Gastroesophageal sphincter (tissue), 3 donors: Measurements from ENCODE around the gene ACBD5.

Source experiments
- CTCF ChIP-seq, 4 experiments: fragments of 200-600 bp in 2 of 4; fragments of 450-650 bp in 2 of 4; sonication (generic) in 1 of 4; IDR thresholded peaks; one replicate each; pipeline ENCODE4 v1.5.1; 2017 to 2019; ENCODE audit warnings: antibody characterized with exemption in 4 of 4, mild to moderate bottlenecking in 2 of 4, moderate library complexity in 2 of 4
- EP300 ChIP-seq: sonication (generic); formaldehyde crosslinking; IDR thresholded peaks from one replicate; pipeline ENCODE4 v1.6.1; 2017; ENCODE audit warnings: antibody characterized with exemption, mild to moderate bottlenecking
- POLR2AphosphoS5 ChIP-seq: sonication (generic); formaldehyde crosslinking; IDR thresholded peaks from one replicate; pipeline ENCODE4 v1.6.1; 2017; ENCODE audit warnings: antibody characterized with exemption

- TF ChIP-seq EP300 (no peak), CTCF (IDR thresholded peaks at IDR 0.05) (no peak), POLR2AphosphoS5 (no peak)
Observed at GRCh38 chr10:27241010-27241651, 534 bp upstream of the ACBD5 start.
